ENCODE data around the gene MYO1D.
A peak's percentile ranks its signal among the peaks of the same experiment; 100 is the strongest.
"Not testable (repeated sequence)": the region's sequence is repeated elsewhere in the genome, so short reads cannot be mapped to it uniquely, and the experiment has no call there.

MYO1D gene

GRCh38 chr17:32876417-32877163, at the start of gene MYO1D:
Gene MYO1D, minus strand, starts transcription at chr17:32877124. Its CDS starts 252 bp downstream, at chr17:32876872.
- DNase-seq: peak; percentile 87

GRCh38 chr17:32926183-32926582, 49.3 kb upstream of the MYO1D start:
- no peak for DNase-seq

GRCh38 chr17:32923905-32924304, 47.0 kb upstream of the MYO1D start:
- not testable (repeated sequence) for DNase-seq

- DNase-seq: no peak
Measured at GRCh38 chr17:32921017-32921416, 44.1 kb upstream of the MYO1D start.

GRCh38 chr17:32920293-32920692, 43.4 kb upstream of the MYO1D start:
- DNase-seq: no peak

GRCh38 chr17:32919876-32920275, 43.0 kb upstream of the MYO1D start:
- DNase-seq: not testable (repeated sequence)

GRCh38 chr17:32917842-32918241, 40.9 kb upstream of the MYO1D start:
- DNase-seq: no peak

- no peak for DNase-seq
Measured at GRCh38 chr17:32917081-32917480, 40.2 kb upstream of the MYO1D start.

- DNase-seq: no peak
Measured at GRCh38 chr17:32916134-32916533, 39.2 kb upstream of the MYO1D start.

GRCh38 chr17:32915245-32915644, 38.3 kb upstream of the MYO1D start:
- no peak for DNase-seq

GRCh38 chr17:32914181-32914580, 37.3 kb upstream of the MYO1D start:
- DNase-seq: no peak

- DNase-seq: no peak
Measured at GRCh38 chr17:32913593-32913992, 36.7 kb upstream of the MYO1D start.

- no peak for DNase-seq
Measured at GRCh38 chr17:32912218-32912897, 35.4 kb upstream of the MYO1D start.

GRCh38 chr17:32910769-32911168, 33.8 kb upstream of the MYO1D start:
- DNase-seq: no peak

GRCh38 chr17:32909787-32910369, 33.0 kb upstream of the MYO1D start:
- DNase-seq: no peak

- no peak for DNase-seq
Measured at GRCh38 chr17:32907583-32907982, 30.7 kb upstream of the MYO1D start.

GRCh38 chr17:32904891-32905290, 28.0 kb upstream of the MYO1D start:
- no peak for DNase-seq

- DNase-seq: no peak
Measured at GRCh38 chr17:32903774-32904673, 27.1 kb upstream of the MYO1D start.

GRCh38 chr17:32901743-32902142, 24.8 kb upstream of the MYO1D start:
- no peak for DNase-seq

GRCh38 chr17:32899236-32900013, 22.5 kb upstream of the MYO1D start:
- no peak for DNase-seq

- DNase-seq: no peak
Measured at GRCh38 chr17:32896647-32897258, 19.8 kb upstream of the MYO1D start.

- no peak for DNase-seq
Measured at GRCh38 chr17:32894245-32894644, 17.3 kb upstream of the MYO1D start.

Measured in activated CD8-positive, alpha-beta memory T cell treated with anti-CD3 and anti-CD28 coated beads, Interleukin-2, amount 50 U/mL, for 48 hours (primary cell).